Measurements from ENCODE around the gene MUSK.

The MUSK gene

DNA sequence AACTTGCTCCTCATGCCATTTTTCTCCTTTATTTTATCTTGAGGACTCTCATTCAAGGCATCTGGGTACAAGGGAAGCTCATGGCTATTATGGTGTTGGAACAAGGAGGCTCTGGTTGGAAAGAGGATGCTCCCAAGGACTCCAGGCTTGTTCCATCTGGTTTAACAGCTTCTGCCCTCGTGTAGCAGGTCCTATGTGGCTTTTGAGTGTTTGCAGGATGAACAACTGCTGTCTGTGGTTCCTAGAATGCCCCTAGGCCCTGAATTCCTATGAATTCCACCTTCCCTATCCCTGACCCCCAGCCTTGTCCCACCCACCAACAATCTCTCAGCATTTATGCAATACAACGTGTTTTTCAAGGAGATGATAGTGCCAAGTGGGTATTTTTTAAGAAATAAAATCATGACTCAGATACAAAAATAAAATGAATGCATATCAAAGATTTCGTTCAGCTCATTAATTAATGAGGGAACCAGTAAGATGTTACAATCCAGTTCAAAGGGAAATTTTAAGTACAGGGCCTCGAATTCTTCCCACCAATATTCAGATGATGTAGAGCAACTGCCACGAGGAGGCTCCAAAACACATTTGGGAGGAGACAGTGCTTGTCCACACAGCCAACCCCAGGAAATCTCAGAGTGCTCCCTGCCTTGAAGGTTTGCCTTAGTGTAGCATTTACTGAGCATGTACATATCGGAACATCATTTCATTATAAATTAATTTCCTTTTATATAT lies 182.0 kb downstream of the MUSK start:
- Histone ChIP-seq H3K79me2 (ENCODE audit: insufficient read depth, low read length) (no peaks in the 10 kb centered on the region), H4K20me1 (ENCODE audit: insufficient read depth, low read length) (no peaks in the 10 kb centered on the region), H3K36me3 (ENCODE audit: insufficient read depth, low read length) (no peaks in the 10 kb centered on the region), H3K27ac (ENCODE audit: low read length) (no peak overlapping the region), H3K4me2 (ENCODE audit: insufficient read depth, low read length) (no peak overlapping the region), H3K9ac (ENCODE audit: low read depth, low read length) (no peak overlapping the region), H3K9me3 (ENCODE audit: insufficient read depth, low read length, severe bottlenecking) (no peaks in the 10 kb centered on the region), H3K27me3 (ENCODE audit: insufficient read depth, low read length, poor library complexity) (no peaks in the 10 kb centered on the region), H3K4me1 (ENCODE audit: insufficient read depth, low read length) (no peaks in the 10 kb centered on the region), H3K4me3 (ENCODE audit: low read depth in 1 of 2, low read length in 2 of 2) (no peak overlapping the region), H2AFZ (ENCODE audit: low read depth, low read length) (no peak overlapping the region)
- TF ChIP-seq EZH2 (IDR thresholded peaks at IDR 0.05; ENCODE audit: borderline replicate concordance, low read depth, low read length, severe bottlenecking) = no peak
- TF ChIP-seq, protein P1, sequence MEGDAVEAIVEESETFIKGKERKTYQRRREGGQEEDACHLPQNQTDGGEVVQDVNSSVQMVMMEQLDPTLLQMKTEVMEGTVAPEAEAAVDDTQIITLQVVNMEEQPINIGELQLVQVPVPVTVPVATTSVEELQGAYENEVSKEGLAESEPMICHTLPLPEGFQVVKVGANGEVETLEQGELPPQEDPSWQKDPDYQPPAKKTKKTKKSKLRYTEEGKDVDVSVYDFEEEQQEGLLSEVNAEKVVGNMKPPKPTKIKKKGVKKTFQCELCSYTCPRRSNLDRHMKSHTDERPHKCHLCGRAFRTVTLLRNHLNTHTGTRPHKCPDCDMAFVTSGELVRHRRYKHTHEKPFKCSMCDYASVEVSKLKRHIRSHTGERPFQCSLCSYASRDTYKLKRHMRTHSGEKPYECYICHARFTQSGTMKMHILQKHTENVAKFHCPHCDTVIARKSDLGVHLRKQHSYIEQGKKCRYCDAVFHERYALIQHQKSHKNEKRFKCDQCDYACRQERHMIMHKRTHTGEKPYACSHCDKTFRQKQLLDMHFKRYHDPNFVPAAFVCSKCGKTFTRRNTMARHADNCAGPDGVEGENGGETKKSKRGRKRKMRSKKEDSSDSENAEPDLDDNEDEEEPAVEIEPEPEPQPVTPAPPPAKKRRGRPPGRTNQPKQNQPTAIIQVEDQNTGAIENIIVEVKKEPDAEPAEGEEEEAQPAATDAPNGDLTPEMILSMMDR (IDR thresholded peaks at IDR 0.05; ENCODE audit: borderline replicate concordance, extremely low read depth, low read length, poor library complexity, severe bottlenecking) = no peak
- no peak for DNase-seq
- no peak for ATAC-seq (ENCODE audit: insufficient read depth, low read depth)
